ENCODE results near the gene RSPRY1. TPM values are rescaled to one million over a fixed set of nuclear protein-coding genes. Genes with fewer than 3 reads are reported as not detected.

The RSPRY1 gene
- total and polyA plus RNA-seq, 8 donors = 6.9 to 21.9 (median 18.7) TPM

DNA sequence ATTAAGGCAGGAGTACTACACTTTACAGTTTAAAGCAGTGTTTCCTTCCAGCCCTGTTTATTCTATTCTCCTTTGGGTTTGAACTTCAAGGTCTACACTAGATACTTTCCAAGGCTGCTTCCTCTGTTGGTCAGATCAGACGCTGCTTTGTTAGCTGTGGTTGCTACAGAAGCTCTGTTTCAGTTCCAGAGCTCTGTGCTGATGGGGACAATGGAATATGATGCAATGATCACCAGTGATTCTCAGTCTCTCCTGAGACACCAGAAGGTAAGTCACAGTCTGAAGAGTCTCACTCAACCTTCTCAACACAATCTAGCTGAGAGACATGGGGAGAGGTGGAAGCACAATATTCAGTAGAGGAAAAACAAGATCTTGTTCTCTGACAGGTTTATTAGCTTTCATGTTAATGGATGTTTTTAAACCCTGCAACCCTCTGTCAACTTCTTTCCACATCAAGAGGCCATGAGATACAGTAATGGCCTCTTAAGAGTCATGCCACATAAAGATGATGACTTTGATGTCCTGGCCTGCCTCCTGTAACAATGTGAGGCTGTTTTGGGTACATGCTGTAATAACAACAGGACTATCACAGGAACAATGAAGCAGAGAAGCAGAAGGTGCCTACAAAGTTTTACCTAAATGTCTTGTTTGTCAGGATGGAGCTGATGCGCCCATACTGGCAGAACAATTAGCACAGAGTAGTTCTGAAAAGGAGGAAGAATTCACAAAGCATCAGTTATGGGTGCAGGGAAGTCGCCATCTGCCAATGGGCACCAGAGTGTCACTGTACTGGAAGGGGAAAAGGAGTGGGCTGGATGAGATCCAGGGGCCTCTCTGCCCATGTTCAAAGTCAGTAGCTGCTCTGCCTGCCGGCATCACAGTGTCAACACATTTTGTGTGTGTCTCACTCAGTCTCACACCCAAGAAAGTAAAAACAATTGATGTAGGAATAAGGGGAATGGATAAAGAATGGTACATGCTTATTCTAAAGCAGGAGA lies 33.7 kb upstream of the RSPRY1 start:
- H3K36me3 ChIP-seq = peaks cover 0 to 26% (median 3%) of the 10 kb centered on the region in 3 donors
- no peak for FAIRE-seq
- no peak for ATAC-seq

DNA sequence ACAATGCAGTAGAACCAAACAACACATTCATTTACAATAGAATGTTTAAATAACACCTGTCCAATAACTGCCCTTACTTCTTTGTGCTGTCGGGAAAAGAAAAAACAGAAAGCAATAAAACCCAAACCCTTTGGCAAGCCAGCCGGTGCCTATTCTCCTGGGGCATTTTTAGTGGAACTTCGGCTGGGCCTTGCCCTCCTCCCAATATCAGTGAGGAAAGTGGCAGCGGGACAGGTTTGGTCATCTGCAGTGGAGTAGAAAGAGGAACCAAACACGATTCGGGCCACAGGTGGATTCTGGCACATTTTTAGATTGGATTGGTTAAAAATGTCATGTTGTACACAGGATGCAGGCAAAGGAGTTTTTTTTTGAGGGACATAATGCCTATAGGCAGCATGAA lies 32.3 kb upstream of the RSPRY1 start:
- no peak for FAIRE-seq

More for the DNA sequence above, 33.7 kb upstream of the RSPRY1 start:
- WGBS, 2 donors = 90 to 99% methylated on average over 4 of the region's 4 CpGs
- TF ChIP-seq, protein P1, sequence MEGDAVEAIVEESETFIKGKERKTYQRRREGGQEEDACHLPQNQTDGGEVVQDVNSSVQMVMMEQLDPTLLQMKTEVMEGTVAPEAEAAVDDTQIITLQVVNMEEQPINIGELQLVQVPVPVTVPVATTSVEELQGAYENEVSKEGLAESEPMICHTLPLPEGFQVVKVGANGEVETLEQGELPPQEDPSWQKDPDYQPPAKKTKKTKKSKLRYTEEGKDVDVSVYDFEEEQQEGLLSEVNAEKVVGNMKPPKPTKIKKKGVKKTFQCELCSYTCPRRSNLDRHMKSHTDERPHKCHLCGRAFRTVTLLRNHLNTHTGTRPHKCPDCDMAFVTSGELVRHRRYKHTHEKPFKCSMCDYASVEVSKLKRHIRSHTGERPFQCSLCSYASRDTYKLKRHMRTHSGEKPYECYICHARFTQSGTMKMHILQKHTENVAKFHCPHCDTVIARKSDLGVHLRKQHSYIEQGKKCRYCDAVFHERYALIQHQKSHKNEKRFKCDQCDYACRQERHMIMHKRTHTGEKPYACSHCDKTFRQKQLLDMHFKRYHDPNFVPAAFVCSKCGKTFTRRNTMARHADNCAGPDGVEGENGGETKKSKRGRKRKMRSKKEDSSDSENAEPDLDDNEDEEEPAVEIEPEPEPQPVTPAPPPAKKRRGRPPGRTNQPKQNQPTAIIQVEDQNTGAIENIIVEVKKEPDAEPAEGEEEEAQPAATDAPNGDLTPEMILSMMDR (IDR thresholded peaks at IDR 0.05) = no peak
- intact Hi-C loops (cut with DNase I) = no loop called here
- Histone ChIP-seq H3K27me3 (no peaks in the 10 kb centered on the region), H3K9me3 (no peaks in the 10 kb centered on the region), H3K4me1 (no peaks in the 10 kb centered on the region), H3K27ac (no peak overlapping the region), H3K4me3 (no peak overlapping the region)
- no peak for DNase-seq

DNA sequence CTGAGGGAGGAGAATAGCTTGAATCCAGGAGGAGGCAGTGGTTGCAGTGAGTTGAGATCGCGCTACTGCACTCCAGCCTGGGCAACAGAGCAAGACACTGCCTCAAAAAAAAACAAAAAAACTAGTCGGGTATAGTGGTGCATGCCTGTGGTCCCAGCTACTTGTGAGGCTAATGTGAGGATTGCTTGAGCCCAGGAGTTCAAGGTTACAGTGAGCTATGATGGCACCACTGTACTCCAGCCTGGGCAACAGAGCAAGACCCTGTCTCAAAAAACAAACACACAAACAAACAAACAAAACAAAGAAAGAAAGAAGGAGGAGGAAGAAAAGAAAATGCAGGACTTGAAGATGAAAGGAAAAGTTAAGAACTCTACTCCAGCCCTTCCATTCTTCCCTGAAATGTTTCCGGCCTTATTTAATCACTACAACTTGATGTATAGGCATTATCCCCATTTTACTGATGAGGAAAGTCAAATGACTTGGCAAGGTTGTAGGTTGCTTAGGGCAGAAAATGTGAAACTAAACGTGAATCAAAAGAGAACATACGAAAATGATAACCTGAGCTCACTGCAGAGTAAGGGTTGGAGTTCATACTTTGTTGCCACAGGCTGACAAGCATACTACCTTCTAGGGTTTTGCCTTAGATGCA lies 30.3 kb upstream of the RSPRY1 start:
- no peak overlapping the region for H3K4me3 ChIP-seq
- peaks cover 0 to 26% (median 3%) of the 10 kb centered on the region in 3 donors for H3K36me3 ChIP-seq
- no peaks in the 10 kb centered on the region for H3K4me1 ChIP-seq
- 78 to 79% methylated on average over 6 of the region's 6 CpGs for WGBS, 2 donors
- no peaks in the 10 kb centered on the region for H3K9me3 ChIP-seq
- TF ChIP-seq, protein P1 (IDR thresholded peaks at IDR 0.05) = no peak
- H3K27ac ChIP-seq = no peak overlapping the region
- DNase-seq (no peak), FAIRE-seq (no peak), ATAC-seq (no peak)
- intact Hi-C loops (cut with DNase I) = no loop called here
- no peaks in the 10 kb centered on the region for H3K27me3 ChIP-seq

More for the DNA sequence above, 32.3 kb upstream of the RSPRY1 start:
- 91 to 92% methylated on average over 6 of the region's 6 CpGs for WGBS, 2 donors
- Histone ChIP-seq H3K9me3 (no peaks in the 10 kb centered on the region), H3K27me3 (no peaks in the 10 kb centered on the region), H3K36me3 (peaks cover 0 to 26% (median 3%) of the 10 kb centered on the region in 3 donors), H3K27ac (no peak overlapping the region), H3K4me1 (no peaks in the 10 kb centered on the region), H3K4me3 (no peak overlapping the region)
- intact Hi-C loops (cut with DNase I) = no loop called here
- TF ChIP-seq, protein P1 (IDR thresholded peaks at IDR 0.05) = no peak
- DNase-seq = no peak
- ATAC-seq = no peak

DNA sequence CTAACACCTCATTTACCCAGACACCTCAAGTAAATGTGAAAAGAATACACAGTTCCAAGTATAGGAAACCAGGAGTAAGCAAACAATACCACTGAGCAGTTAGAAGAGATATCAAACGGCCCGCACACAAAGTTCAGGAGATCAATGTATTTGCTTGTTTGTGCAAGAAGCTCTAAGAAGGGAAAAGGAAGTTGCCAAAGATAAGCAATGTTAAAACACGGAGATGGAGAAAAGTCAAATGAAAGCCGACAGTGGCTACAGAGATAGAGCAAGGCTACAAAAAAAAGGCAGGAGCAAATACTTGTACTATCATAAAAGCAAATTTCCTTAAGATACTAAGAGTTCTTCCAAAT lies 29.8 kb upstream of the RSPRY1 start:
- FAIRE-seq = no peak
- Histone ChIP-seq H3K27me3 (no peaks in the 10 kb centered on the region), H3K27ac (no peak overlapping the region), H3K9me3 (no peaks in the 10 kb centered on the region), H3K36me3 (peaks cover 0 to 26% (median 3%) of the 10 kb centered on the region in 3 donors), H3K4me3 (no peak overlapping the region), H3K4me1 (no peaks in the 10 kb centered on the region)
- TF ChIP-seq, protein P1 (IDR thresholded peaks at IDR 0.05) = no peak
- intact Hi-C loops (cut with DNase I) = no loop called here
- WGBS, 2 donors = 33 to 41% methylated on average over 4 of the region's 4 CpGs
- DNase-seq = no peak
- peak in 1 of 4 donors; percentile 8 for ATAC-seq

All from pancreas (tissue), 10 donors.